ENCODE data around the gene COASY. TPM values are rescaled to one million over a fixed set of nuclear protein-coding genes. Genes with fewer than 3 reads are reported as not detected.

COASY gene
- total and polyA plus RNA-seq, 2 donors from 2014 or later, result 71.9 to 145 TPM

GRCh38 chr17:42571435-42572225 is 9.7 kb downstream of the COASY start:
- no peak for TF ChIP-seq CTCF (IDR thresholded peaks at IDR 0.05; ENCODE audit: borderline replicate concordance, extremely low read depth, insufficient read depth)
- no peak for DNase-seq
- Histone ChIP-seq H3K27me3 (ENCODE audit: control insufficient read depth, insufficient read depth, low read length) (no peaks in the 10 kb centered on the region), H3K4me1 (ENCODE audit: control insufficient read depth in 2 of 3, insufficient read depth in 2 of 3, low read depth in 1 of 3, low read length in 3 of 3) (peaks cover 0 to 6% (median 4%) of the 10 kb centered on the region in 3 donors), H3K27ac (ENCODE audit: low read depth in 2 of 2, low read length in 2 of 2) (no peak overlapping the region), H3K9me3 (ENCODE audit: control insufficient read depth in 2 of 3, insufficient read depth in 1 of 3, low read length in 3 of 3) (no peaks in the 10 kb centered on the region), H3K4me3 (ENCODE audit: low read length in 3 of 3) (no peak overlapping the region), H3K9ac (ENCODE audit: low read length in 3 of 3) (no peak overlapping the region), H3K36me3 (ENCODE audit: control insufficient read depth in 2 of 3, insufficient read depth in 3 of 3, low read length in 3 of 3) (peaks cover 10 to 55% (median 35%) of the 10 kb centered on the region in 3 donors)
- no peak for FAIRE-seq
- intact Hi-C loops (cut with DNase I), result loop anchor here (10.0 kb wide), 1 partner anchor 253 kb away; the partner anchor contains the start of gene BECN1

GRCh38 chr17:42573095-42573494 is 11.1 kb downstream of the COASY start:
- peak overlapping the region in 1 of 3 donors; percentile 7 for H3K9ac ChIP-seq (ENCODE audit: low read length in 3 of 3)
- H3K9me3 ChIP-seq (ENCODE audit: control insufficient read depth in 2 of 3, insufficient read depth in 1 of 3, low read length in 3 of 3), result no peaks in the 10 kb centered on the region
- no peak for FAIRE-seq
- H3K27ac ChIP-seq (ENCODE audit: low read depth in 2 of 2, low read length in 2 of 2), result no peak overlapping the region
- H3K36me3 ChIP-seq (ENCODE audit: control insufficient read depth in 2 of 3, insufficient read depth in 3 of 3, low read length in 3 of 3), result peaks cover 10 to 55% (median 35%) of the 10 kb centered on the region in 3 donors
- H3K4me1 ChIP-seq (ENCODE audit: control insufficient read depth in 2 of 3, insufficient read depth in 2 of 3, low read depth in 1 of 3, low read length in 3 of 3), result peaks cover 0 to 8% (median 8%) of the 10 kb centered on the region in 3 donors
- TF ChIP-seq CTCF (IDR thresholded peaks at IDR 0.05; ENCODE audit: borderline replicate concordance, extremely low read depth, insufficient read depth), result no peak
- no peak for DNase-seq
- no peak overlapping the region for H3K4me3 ChIP-seq (ENCODE audit: low read length in 3 of 3)
- H3K27me3 ChIP-seq (ENCODE audit: control insufficient read depth, insufficient read depth, low read length), result no peaks in the 10 kb centered on the region
- intact Hi-C loops (cut with DNase I), result loop anchor here (10.0 kb wide), 1 partner anchor 252 kb away; the partner anchor contains the start of gene BECN1

GRCh38 chr17:42574463-42574862 is 12.5 kb downstream of the COASY start:
- H3K9ac ChIP-seq (ENCODE audit: low read length in 3 of 3), result no peak overlapping the region
- H3K27ac ChIP-seq (ENCODE audit: low read depth in 2 of 2, low read length in 2 of 2), result no peak overlapping the region
- peaks cover 0 to 13% (median 8%) of the 10 kb centered on the region in 3 donors for H3K4me1 ChIP-seq (ENCODE audit: control insufficient read depth in 2 of 3, insufficient read depth in 2 of 3, low read depth in 1 of 3, low read length in 3 of 3)
- H3K9me3 ChIP-seq (ENCODE audit: control insufficient read depth in 2 of 3, insufficient read depth in 1 of 3, low read length in 3 of 3), result no peaks in the 10 kb centered on the region
- FAIRE-seq (no peak), DNase-seq (no peak)
- TF ChIP-seq CTCF (IDR thresholded peaks at IDR 0.05; ENCODE audit: borderline replicate concordance, extremely low read depth, insufficient read depth), result no peak
- no peak overlapping the region for H3K4me3 ChIP-seq (ENCODE audit: low read length in 3 of 3)
- H3K27me3 ChIP-seq (ENCODE audit: control insufficient read depth, insufficient read depth, low read length), result no peaks in the 10 kb centered on the region
- H3K36me3 ChIP-seq (ENCODE audit: control insufficient read depth in 2 of 3, insufficient read depth in 3 of 3, low read length in 3 of 3), result peaks cover 10 to 43% (median 29%) of the 10 kb centered on the region in 3 donors
- intact Hi-C loops (cut with DNase I), result loop anchor here (10.0 kb wide), 1 partner anchor 250 kb away; the partner anchor contains the start of gene BECN1
